ENCODE measurements around the gene MRPS17.

MRPS17 gene

GRCh38 chr7:55951637-55952351, at the start of gene MRPS17:
TSS of gene MRPS17 (plus strand) at chr7:55951877. CDS start at chr7:55953196, 1,319 bp downstream.
- TF ChIP-seq GATA3 (IDR thresholded peaks at IDR 0.05; ENCODE audit: low read depth, low read length) (no peak), GATA2 (IDR thresholded peaks at IDR 0.05; ENCODE audit: low read depth, low read length) (no peak)

GRCh38 chr7:55903985-55904759, 47.5 kb upstream of the MRPS17 start:
- TF ChIP-seq GATA2 (IDR thresholded peaks at IDR 0.05; ENCODE audit: low read depth, low read length) (no peak), GATA3 (IDR thresholded peaks at IDR 0.05; ENCODE audit: low read depth, low read length) (no peak)

- TF ChIP-seq GATA2 (IDR thresholded peaks at IDR 0.05; ENCODE audit: low read depth, low read length) = no peak
- no peak for TF ChIP-seq GATA3 (IDR thresholded peaks at IDR 0.05; ENCODE audit: low read depth, low read length)
Observed at GRCh38 chr7:55912748-55913158, 38.9 kb upstream of the MRPS17 start.

- TF ChIP-seq GATA3 (IDR thresholded peaks at IDR 0.05; ENCODE audit: low read depth, low read length) = no peak
- no peak for TF ChIP-seq GATA2 (IDR thresholded peaks at IDR 0.05; ENCODE audit: low read depth, low read length)
Observed at GRCh38 chr7:55917771-55918170, 33.9 kb upstream of the MRPS17 start.

GRCh38 chr7:55928006-55928767, 23.5 kb upstream of the MRPS17 start:
- TF ChIP-seq GATA2 (IDR thresholded peaks at IDR 0.05; ENCODE audit: low read depth, low read length) (no peak), GATA3 (IDR thresholded peaks at IDR 0.05; ENCODE audit: low read depth, low read length) (no peak)

- TF ChIP-seq GATA3 (IDR thresholded peaks at IDR 0.05; ENCODE audit: low read depth, low read length) = no peak
- TF ChIP-seq GATA2 (IDR thresholded peaks at IDR 0.05; ENCODE audit: low read depth, low read length) = no peak
Observed at GRCh38 chr7:55931421-55932151, 20.1 kb upstream of the MRPS17 start.

GRCh38 chr7:55939514-55940123, 12.1 kb upstream of the MRPS17 start:
- TF ChIP-seq GATA3 (IDR thresholded peaks at IDR 0.05; ENCODE audit: low read depth, low read length) = no peak

- TF ChIP-seq GATA3 (IDR thresholded peaks at IDR 0.05; ENCODE audit: low read depth, low read length) = no peak
- TF ChIP-seq GATA2 (IDR thresholded peaks at IDR 0.05; ENCODE audit: low read depth, low read length) = no peak
Observed at GRCh38 chr7:55946545-55946944, 5.1 kb upstream of the MRPS17 start.

GRCh38 chr7:55953707-55954475, 2.2 kb downstream of the MRPS17 start:
- TF ChIP-seq GATA3 (IDR thresholded peaks at IDR 0.05; ENCODE audit: low read depth, low read length) (no peak), GATA2 (IDR thresholded peaks at IDR 0.05; ENCODE audit: low read depth, low read length) (no peak)

- no peak for TF ChIP-seq GATA2 (IDR thresholded peaks at IDR 0.05; ENCODE audit: low read depth, low read length)
- no peak for TF ChIP-seq GATA3 (IDR thresholded peaks at IDR 0.05; ENCODE audit: low read depth, low read length)
Observed at GRCh38 chr7:55957190-55957589, 5.5 kb downstream of the MRPS17 start.

- TF ChIP-seq GATA3 (IDR thresholded peaks at IDR 0.05; ENCODE audit: low read depth, low read length) (no peak), GATA2 (IDR thresholded peaks at IDR 0.05; ENCODE audit: low read depth, low read length) (no peak)
Observed at GRCh38 chr7:55962014-55962413, 10.3 kb downstream of the MRPS17 start.

- TF ChIP-seq GATA3 (IDR thresholded peaks at IDR 0.05; ENCODE audit: low read depth, low read length) (no peak), GATA2 (IDR thresholded peaks at IDR 0.05; ENCODE audit: low read depth, low read length) (no peak)
Observed at GRCh38 chr7:55963584-55964168, 12.0 kb downstream of the MRPS17 start.

All from SH-SY5Y (cell line).